HepG2 (cell line): ENCODE results near the gene TNNI3K. TPM values are rescaled to one million over a fixed set of nuclear protein-coding genes. Genes with fewer than 3 reads are reported as not detected.

Experiments used
- ATAC-seq: fragments of 200-7000 bp; cut with Tn5 transposase; 3 replicates; pipeline ENCODE4 v1.9.1; 2020; ENCODE audit warnings: mild to moderate bottlenecking, moderate library complexity
- BruUV-seq: library from RNA; stranded (reverse); fragments of 400-500 nt; replicated peaks from 2 replicates; lab custom pipeline; 2021; lab: Mats Ljungman, UMichigan
- CTCF ChIA-PET: fragments of 300-600 bp; formaldehyde crosslinking; extraction: SDS; loops from one replicate; lab custom pipeline; 2021; ENCODE audit warnings: low total read pairs, inconsistent platforms, low intra/inter-chr PET ratio; lab: Yijun Ruan, JAX
- POLR2A ChIA-PET: fragments of 350-600 bp; sonication (Branson Sonifier 250); formaldehyde crosslinking; loops from one replicate; lab custom pipeline; 2020; ENCODE audit warnings: antibody characterized with exemption, inconsistent platforms; lab: Yijun Ruan, JAX
- DNase-seq: peaks from one replicate; pipeline ENCODE4 v3.0.0-alpha.2; 2015; ENCODE audit warnings: low spot score
- FAIRE-seq: peaks from 3 replicates; lab custom pipeline; 2011; peaks lifted over from hg19 to GRCh38; lab: Jason Lieb, UNC
- H2AFZ ChIP-seq: one replicate; pipeline ENCODE4 v1.6.1; 2011; ENCODE audit warnings: low read length, inconsistent platforms
- H3K27ac ChIP-seq: fragments of 300-600 bp; 3 replicates; pipeline ENCODE4 v1.8.0; 2011; ENCODE audit warnings: mixed run types, mild to moderate bottlenecking, mixed read lengths, low read length, inconsistent platforms; ENCODE audit not compliant: insufficient read depth; ENCODE audit errors: extremely low read length
- H3K27me3 ChIP-seq, 2 experiments: fragments of 200-600 bp in 1 of 2; 2 replicates in 1 of 2; 3 replicates in 1 of 2; pipeline versions ENCODE4 v1.6.0 to v1.8.0; 2011; ENCODE audit warnings: low read length in 2 of 2, mild to moderate bottlenecking in 2 of 2, moderate library complexity in 2 of 2, inconsistent platforms in 1 of 2; ENCODE audit not compliant: insufficient read depth in 2 of 2, control insufficient read depth in 1 of 2
- H3K36me3 ChIP-seq, 2 experiments: fragments of 200-600 bp in 1 of 2; replicated peaks in 1 of 2; 2 replicates in 1 of 2; 3 replicates in 1 of 2; pipeline versions ENCODE4 v1.5.1 to v1.8.0; 2011; ENCODE audit warnings: low read length in 2 of 2, inconsistent platforms in 1 of 2; ENCODE audit not compliant: insufficient read depth in 2 of 2, control insufficient read depth in 1 of 2
- H3K4me1 ChIP-seq: 2 replicates; pipeline ENCODE4 v1.5.1; 2012; ENCODE audit warnings: low read length, inconsistent platforms; ENCODE audit not compliant: insufficient read depth
- H3K4me2 ChIP-seq: 2 replicates; pipeline ENCODE4 v1.6.0; 2011; ENCODE audit warnings: low read depth, low read length, inconsistent platforms
- H3K4me3 ChIP-seq, 3 experiments: fragments of 200-600 bp in 1 of 3; sonication (generic), shearing (Covaris generic) in 1 of 3; replicated peaks in 1 of 3; 2 replicates each; pipeline ENCODE4 v1.5.1; 2011 to 2016; ENCODE audit warnings: low read length in 3 of 3, inconsistent platforms in 2 of 3, low read depth in 2 of 3, mild to moderate bottlenecking in 2 of 3, control low read depth in 1 of 3, mixed read lengths in 1 of 3; ENCODE audit not compliant: insufficient read depth in 1 of 3
- H3K79me2 ChIP-seq: one replicate; pipeline ENCODE4 v1.6.1; 2011; ENCODE audit warnings: low read length, inconsistent platforms; ENCODE audit not compliant: insufficient read depth
- H3K9ac ChIP-seq: 2 replicates; pipeline ENCODE4 v1.6.0; 2011; ENCODE audit warnings: mild to moderate bottlenecking, low read depth, low read length, inconsistent platforms; ENCODE audit not compliant: insufficient read depth
- H3K9me3 ChIP-seq: 2 replicates; pipeline ENCODE4 v1.5.1; 2012; ENCODE audit warnings: mild to moderate bottlenecking, low read length
- H4K20me1 ChIP-seq: 2 replicates; pipeline ENCODE4 v1.6.0; 2011; ENCODE audit warnings: inconsistent platforms, mild to moderate bottlenecking, low read length, moderate library complexity; ENCODE audit not compliant: insufficient read depth
- MAFF ChIP-seq: IDR thresholded peaks from 2 replicates; pipeline ENCODE4 v1.6.1; 2011; ENCODE audit warnings: low read depth, low read length, improper control_type of control experiment
- MAFK ChIP-seq, 2 experiments: IDR thresholded peaks in 1 of 2; conservative IDR thresholded peaks in 1 of 2; 2 replicates each; pipeline ENCODE4 v1.6.1; 2011; ENCODE audit warnings: improper control_type of control experiment in 2 of 2, low read length in 2 of 2
- WGBS: methylation state at CpG from one replicate; pipeline ENCODE4 v1.1.6; 2017; ENCODE audit warnings: low lambda C conversion rate; 5-methylcytosine and 5-hydroxymethylcytosine counted together
- in situ Hi-C: cut with HindIII; loops from 2 replicates; pipeline ENCODE4 v1.10.0; 2017; ENCODE audit warnings: low pct_unique_long_range_greater_than_20kb; ENCODE audit not compliant: extremely low pct_ligation_motif_present
- intact Hi-C: fragments of 100-400 bp; cut with micrococcal nuclease; formaldehyde crosslinking; loops from one replicate; pipeline ENCODE4 v1.10.0; 2022; ENCODE audit not compliant: unreplicated experiment
- polyA plus RNA-seq, 8 experiments: library from polyadenylated mRNA; depleted of rRNA in 3 of 8; stranded (reverse) in 7 of 8; unstranded in 1 of 8; fragments of >200 nt; fragmentation: Illumina TruSeq in 4 of 8; extraction: Trizol in 4 of 8; gene quantifications; 2 replicates each; pipeline versions ENCODE4 v1.2.1 to v1.2.3, GENCODE V29; 2011 to 2016; ENCODE audit warnings: low read depth in 4 of 8, missing spikeins in 1 of 8, mixed read lengths in 1 of 8; ENCODE audit not compliant: insufficient read depth in 1 of 8
- total RNA-seq, 5 experiments: library from RNA; depleted of rRNA; stranded (reverse); fragments of >200 nt; fragmentation: Illumina TruSeq; extraction: Trizol; gene quantifications; 2 replicates each; pipeline ENCODE4 v1.2.3, GENCODE V29; 2016; ENCODE audit warnings: low read depth in 1 of 5
- TF ChIP-seq, protein P1 (sequence below), 2 experiments: fragments of 450-650 bp in 1 of 2; sonication (generic) in 1 of 2; formaldehyde crosslinking in 1 of 2; IDR thresholded peaks; 2 replicates each; pipeline versions ENCODE4 v1.6.1 to v1.8.0; 2016 to 2022; ENCODE audit warnings: antibody characterized with exemption in 1 of 2, mild to moderate bottlenecking in 1 of 2, missing genetic modification reagents in 1 of 2

Gene TNNI3K
- total and polyA plus RNA-seq, 2 of the 13 experiments (the other 11 are each of a cell fraction or from before 2014, with no cell fraction given): 1.1 TPM; not detected in 1

DNA sequence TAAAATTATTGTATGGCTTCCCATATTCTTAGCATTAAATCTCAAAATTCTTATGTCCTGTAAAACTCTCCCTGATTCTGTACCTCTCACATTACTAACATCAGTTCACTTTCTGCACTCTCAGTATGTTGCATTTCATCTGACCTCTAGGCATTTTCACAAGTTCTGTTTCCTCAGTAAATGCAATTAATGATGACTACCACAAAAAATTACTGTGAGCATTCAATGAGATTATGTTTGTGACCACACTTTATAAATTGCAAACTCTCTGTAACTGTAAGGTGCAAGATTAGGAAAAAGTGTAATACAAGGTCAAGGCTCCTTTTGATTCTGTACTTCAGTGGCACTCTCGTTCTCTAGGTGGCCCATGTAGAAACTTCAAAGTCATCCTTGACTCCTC is 216.8 kb downstream of the TNNI3K start:
- no peak overlapping the region for H2AFZ ChIP-seq
- H3K4me3 ChIP-seq: no peak overlapping the region
- in situ Hi-C loops: loop anchor here (25.0 kb wide), 1 partner anchor 615 kb away; no protein-coding TSS in a partner anchor
- H3K36me3 ChIP-seq: no peaks in the 10 kb centered on the region
- H3K4me1 ChIP-seq: no peaks in the 10 kb centered on the region
- ChIA-PET POLR2A (no interaction called here), CTCF (no interaction called here)
- no peak overlapping the region for H3K27ac ChIP-seq
- H3K9ac ChIP-seq: no peak overlapping the region
- intact Hi-C loops: no loop called here
- no TSS peak for BruUV-seq
- ATAC-seq (no peak), DNase-seq (no peak), FAIRE-seq (no peak)
- H4K20me1 ChIP-seq: no peaks in the 10 kb centered on the region
- no peak overlapping the region for H3K4me2 ChIP-seq
- no peaks in the 10 kb centered on the region for H3K9me3 ChIP-seq
- peak; percentile 18 to 77; a peak in 3 of 4 replicates for TF ChIP-seq MAFK (conservative IDR thresholded peaks at IDR 0.05 in 1 of 2, IDR thresholded peaks at IDR 0.05 in 1 of 2; ENCODE audit: low read length in 2 of 2)
- TF ChIP-seq, protein P1, sequence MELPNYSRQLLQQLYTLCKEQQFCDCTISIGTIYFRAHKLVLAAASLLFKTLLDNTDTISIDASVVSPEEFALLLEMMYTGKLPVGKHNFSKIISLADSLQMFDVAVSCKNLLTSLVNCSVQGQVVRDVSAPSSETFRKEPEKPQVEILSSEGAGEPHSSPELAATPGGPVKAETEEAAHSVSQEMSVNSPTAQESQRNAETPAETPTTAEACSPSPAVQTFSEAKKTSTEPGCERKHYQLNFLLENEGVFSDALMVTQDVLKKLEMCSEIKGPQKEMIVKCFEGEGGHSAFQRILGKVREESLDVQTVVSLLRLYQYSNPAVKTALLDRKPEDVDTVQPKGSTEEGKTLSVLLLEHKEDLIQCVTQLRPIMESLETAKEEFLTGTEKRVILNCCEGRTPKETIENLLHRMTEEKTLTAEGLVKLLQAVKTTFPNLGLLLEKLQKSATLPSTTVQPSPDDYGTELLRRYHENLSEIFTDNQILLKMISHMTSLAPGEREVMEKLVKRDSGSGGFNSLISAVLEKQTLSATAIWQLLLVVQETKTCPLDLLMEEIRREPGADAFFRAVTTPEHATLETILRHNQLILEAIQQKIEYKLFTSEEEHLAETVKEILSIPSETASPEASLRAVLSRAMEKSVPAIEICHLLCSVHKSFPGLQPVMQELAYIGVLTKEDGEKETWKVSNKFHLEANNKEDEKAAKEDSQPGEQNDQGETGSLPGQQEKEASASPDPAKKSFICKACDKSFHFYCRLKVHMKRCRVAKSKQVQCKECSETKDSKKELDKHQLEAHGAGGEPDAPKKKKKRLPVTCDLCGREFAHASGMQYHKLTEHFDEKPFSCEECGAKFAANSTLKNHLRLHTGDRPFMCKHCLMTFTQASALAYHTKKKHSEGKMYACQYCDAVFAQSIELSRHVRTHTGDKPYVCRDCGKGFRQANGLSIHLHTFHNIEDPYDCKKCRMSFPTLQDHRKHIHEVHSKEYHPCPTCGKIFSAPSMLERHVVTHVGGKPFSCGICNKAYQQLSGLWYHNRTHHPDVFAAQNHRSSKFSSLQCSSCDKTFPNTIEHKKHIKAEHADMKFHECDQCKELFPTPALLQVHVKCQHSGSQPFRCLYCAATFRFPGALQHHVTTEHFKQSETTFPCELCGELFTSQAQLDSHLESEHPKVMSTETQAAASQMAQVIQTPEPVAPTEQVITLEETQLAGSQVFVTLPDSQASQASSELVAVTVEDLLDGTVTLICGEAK (IDR thresholded peaks at IDR 0.05): no peak
- TF ChIP-seq, protein P1 (CRISPR knock-in tag; IDR thresholded peaks at IDR 0.05): no peak
- peak; percentile 69 for TF ChIP-seq MAFF
- WGBS: 0% methylated on average over 1 of the region's 1 CpG
- no peaks in the 10 kb centered on the region for H3K27me3 ChIP-seq
- no peaks in the 10 kb centered on the region for H3K79me2 ChIP-seq
